HG03039 (cell line): ENCODE data around the gene CATSPERD.

ENCODE experiments used
- ATAC-seq: cut with Tn5 transposase; IDR thresholded peaks from one replicate; pipeline ENCODE4 v1.9.1; 2021; ENCODE audit warnings: mild to moderate bottlenecking, moderate library complexity; ENCODE audit not compliant: unreplicated experiment

Gene CATSPERD

GRCh38 chr19:5823579-5824281, 103.3 kb downstream of the CATSPERD start:
- ATAC-seq: no peak

- no peak for ATAC-seq
Measured at GRCh38 chr19:5824751-5825150, 104.3 kb downstream of the CATSPERD start.

DNA sequence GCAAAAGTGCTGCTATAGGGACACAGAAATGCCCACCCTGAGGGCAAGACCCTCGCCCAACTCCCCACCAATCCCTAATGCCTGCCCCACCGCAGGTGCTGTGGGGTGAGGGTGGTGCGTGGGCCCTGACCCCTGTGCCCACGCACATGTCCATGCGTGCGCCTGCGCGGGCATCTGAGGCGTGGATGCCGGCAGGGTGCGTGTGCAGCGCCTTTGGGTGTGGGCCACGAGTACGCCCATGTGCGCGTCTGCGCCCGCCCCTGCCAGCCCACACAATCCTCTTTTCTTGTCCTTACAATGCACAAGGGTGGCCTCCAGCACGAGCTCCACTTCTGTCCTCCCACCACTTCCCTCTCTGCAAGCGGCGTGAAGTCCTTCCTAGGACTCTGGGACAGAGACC, 104.7 kb downstream of the CATSPERD start:
- ATAC-seq: no peak

GRCh38 chr19:5826531-5827341, 106.3 kb downstream of the CATSPERD start:
- ATAC-seq: no peak

DNA sequence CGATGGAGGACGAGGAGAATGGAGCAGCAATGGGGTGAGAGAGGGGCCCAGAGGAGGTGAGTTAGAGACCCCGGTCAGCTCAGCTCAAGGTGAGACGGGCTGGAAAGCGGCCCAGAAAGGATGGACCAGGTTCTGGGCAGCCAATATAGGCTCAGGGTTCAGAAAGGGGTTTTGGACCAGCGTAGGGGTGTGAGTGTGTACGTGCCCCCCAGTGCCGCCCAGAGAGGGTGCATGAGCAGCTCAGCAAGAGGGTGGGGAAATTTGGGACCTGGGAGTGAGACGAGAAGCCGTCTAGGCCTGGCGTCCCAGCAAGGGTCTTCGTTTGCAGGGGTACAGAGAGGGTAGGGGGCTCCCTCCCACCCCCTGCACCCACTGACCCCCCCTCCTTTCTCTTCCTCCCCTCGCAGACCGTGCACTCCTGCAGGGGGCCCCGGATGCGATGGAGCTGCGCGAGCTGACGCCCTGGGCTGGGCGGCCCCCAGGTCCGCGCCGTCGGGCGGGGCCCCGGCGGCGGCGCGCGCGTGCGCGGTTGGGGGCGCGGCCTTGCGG, 107.0 kb downstream of the CATSPERD start:
- ATAC-seq: no peak

DNA sequence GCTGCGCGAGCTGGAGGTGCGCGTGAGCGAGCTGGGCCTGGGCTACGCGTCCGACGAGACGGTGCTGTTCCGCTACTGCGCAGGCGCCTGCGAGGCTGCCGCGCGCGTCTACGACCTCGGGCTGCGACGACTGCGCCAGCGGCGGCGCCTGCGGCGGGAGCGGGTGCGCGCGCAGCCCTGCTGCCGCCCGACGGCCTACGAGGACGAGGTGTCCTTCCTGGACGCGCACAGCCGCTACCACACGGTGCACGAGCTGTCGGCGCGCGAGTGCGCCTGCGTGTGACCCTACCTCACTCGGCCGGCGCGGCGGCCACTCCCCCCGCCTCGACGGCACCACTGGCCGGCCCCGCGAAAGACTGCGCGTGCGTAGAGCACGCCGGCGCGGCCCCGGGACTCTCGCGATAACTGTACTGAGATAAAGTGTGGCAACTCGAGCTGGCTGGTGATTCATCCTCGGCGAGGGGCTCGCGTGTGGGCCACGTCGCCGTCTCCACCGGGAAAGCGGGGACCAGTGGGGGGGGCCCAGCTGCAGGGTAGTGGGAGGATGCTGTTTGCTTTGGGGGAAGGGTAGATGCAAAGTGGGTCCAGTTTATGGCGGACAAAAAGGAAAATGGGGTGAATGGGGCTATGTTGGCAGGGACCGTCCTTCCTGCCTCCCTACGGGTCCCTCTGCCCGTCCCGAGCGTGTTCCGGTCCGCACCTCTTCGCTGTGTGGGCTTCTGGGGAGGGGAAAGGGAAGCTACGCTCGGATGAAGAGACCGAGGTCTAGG, 107.6 kb downstream of the CATSPERD start:
- peak; percentile 55 for ATAC-seq
